Measurements from ENCODE around the gene TMEM237. TPM values are rescaled to one million over a fixed set of nuclear protein-coding genes. Genes with fewer than 3 reads are reported as not detected.

TMEM237 gene
- total RNA-seq, 1 experiment from 2014 or later: 30.6 TPM

GRCh38 chr2:201653221-201653620, 9.9 kb upstream of the TMEM237 start:
- in situ Hi-C loops (cut with HindIII; ENCODE audit: low pct_unique_long_range_greater_than_20kb, low sequenced_read_pairs): no loop called here
- POLR2A ChIA-PET: interaction anchor here (0.7 to 0.9 kb wide), 2 partner anchors 15 to 26 kb away, joined by 3 to 4 read pairs; no protein-coding TSS in a partner anchor
- BruUV-seq (replicated peaks): no TSS peak

DNA sequence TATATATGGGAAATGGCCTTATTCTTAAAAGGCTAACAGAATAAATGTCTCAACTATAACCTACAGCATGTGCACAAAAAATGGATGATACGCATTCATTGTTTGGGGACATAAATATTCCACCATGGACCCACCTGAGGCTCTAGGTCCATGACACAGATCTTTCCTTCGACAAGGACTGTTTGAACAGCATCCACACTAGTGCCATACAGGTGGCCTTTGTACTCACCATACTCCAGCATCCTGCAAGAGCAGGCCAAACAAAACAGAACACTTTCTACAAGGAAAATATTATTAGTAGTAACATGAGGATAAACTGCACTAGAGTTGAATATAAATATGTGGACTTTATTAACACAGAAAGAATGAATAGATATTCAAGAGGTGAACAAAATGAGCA, 6.1 kb upstream of the TMEM237 start:
- no peak for ATAC-seq
- no peak for DNase-seq (ENCODE audit: low read depth, low spot score)
- H3K27me3 ChIP-seq (ENCODE audit: control insufficient read depth, insufficient read depth, low read length): peaks cover 2% of the 10 kb centered on the region; the same call in 1 of the 2 replicates
- POLR2A ChIA-PET: no interaction called here
- no TSS peak for BruUV-seq (replicated peaks)
- in situ Hi-C loops (cut with HindIII; ENCODE audit: low pct_unique_long_range_greater_than_20kb, low sequenced_read_pairs): no loop called here
- no peak overlapping the region for H3K27ac ChIP-seq (ENCODE audit: low read length)
- CTCF ChIA-PET: no interaction called here
- H3K36me3 ChIP-seq (ENCODE audit: control insufficient read depth, insufficient read depth, low read length): no peaks in the 10 kb centered on the region
- peaks cover under 1% of the 10 kb centered on the region for H3K4me1 ChIP-seq (ENCODE audit: control insufficient read depth, insufficient read depth, low read length)
- H3K9me3 ChIP-seq (ENCODE audit: control insufficient read depth, insufficient read depth, low read depth, low read length): no peaks in the 10 kb centered on the region
- no peak overlapping the region for H3K4me3 ChIP-seq (ENCODE audit: low read depth in 2 of 2, low read length in 2 of 2)
- TF ChIP-seq, protein P1, sequence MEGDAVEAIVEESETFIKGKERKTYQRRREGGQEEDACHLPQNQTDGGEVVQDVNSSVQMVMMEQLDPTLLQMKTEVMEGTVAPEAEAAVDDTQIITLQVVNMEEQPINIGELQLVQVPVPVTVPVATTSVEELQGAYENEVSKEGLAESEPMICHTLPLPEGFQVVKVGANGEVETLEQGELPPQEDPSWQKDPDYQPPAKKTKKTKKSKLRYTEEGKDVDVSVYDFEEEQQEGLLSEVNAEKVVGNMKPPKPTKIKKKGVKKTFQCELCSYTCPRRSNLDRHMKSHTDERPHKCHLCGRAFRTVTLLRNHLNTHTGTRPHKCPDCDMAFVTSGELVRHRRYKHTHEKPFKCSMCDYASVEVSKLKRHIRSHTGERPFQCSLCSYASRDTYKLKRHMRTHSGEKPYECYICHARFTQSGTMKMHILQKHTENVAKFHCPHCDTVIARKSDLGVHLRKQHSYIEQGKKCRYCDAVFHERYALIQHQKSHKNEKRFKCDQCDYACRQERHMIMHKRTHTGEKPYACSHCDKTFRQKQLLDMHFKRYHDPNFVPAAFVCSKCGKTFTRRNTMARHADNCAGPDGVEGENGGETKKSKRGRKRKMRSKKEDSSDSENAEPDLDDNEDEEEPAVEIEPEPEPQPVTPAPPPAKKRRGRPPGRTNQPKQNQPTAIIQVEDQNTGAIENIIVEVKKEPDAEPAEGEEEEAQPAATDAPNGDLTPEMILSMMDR (IDR thresholded peaks at IDR 0.05): no peak
- TF ChIP-seq POLR2AphosphoS5 (IDR thresholded peaks at IDR 0.05; ENCODE audit: low read depth, low read length): no peak
- TF ChIP-seq, protein P2, sequence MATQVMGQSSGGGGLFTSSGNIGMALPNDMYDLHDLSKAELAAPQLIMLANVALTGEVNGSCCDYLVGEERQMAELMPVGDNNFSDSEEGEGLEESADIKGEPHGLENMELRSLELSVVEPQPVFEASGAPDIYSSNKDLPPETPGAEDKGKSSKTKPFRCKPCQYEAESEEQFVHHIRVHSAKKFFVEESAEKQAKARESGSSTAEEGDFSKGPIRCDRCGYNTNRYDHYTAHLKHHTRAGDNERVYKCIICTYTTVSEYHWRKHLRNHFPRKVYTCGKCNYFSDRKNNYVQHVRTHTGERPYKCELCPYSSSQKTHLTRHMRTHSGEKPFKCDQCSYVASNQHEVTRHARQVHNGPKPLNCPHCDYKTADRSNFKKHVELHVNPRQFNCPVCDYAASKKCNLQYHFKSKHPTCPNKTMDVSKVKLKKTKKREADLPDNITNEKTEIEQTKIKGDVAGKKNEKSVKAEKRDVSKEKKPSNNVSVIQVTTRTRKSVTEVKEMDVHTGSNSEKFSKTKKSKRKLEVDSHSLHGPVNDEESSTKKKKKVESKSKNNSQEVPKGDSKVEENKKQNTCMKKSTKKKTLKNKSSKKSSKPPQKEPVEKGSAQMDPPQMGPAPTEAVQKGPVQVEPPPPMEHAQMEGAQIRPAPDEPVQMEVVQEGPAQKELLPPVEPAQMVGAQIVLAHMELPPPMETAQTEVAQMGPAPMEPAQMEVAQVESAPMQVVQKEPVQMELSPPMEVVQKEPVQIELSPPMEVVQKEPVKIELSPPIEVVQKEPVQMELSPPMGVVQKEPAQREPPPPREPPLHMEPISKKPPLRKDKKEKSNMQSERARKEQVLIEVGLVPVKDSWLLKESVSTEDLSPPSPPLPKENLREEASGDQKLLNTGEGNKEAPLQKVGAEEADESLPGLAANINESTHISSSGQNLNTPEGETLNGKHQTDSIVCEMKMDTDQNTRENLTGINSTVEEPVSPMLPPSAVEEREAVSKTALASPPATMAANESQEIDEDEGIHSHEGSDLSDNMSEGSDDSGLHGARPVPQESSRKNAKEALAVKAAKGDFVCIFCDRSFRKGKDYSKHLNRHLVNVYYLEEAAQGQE (IDR thresholded peaks at IDR 0.05; ENCODE audit: insufficient read depth in 1 of 2, low read depth in 2 of 2, low read length in 1 of 2): no peak
- no peak for TF ChIP-seq TCF7L2 (IDR thresholded peaks at IDR 0.05; ENCODE audit: low read depth, low read length)
- no peak for TF ChIP-seq SIN3A (IDR thresholded peaks at IDR 0.05; ENCODE audit: borderline replicate concordance, insufficient read depth, low read depth, low read length)
- intact Hi-C loops (cut with micrococcal nuclease; ENCODE audit: unreplicated experiment): no loop called here

More at GRCh38 chr2:201653221-201653620, 9.9 kb upstream of the TMEM237 start:
- Histone ChIP-seq H3K27me3 (ENCODE audit: control insufficient read depth, insufficient read depth, low read length) (peaks cover 2% of the 10 kb centered on the region; the same call in 1 of the 2 replicates), H3K36me3 (ENCODE audit: control insufficient read depth, insufficient read depth, low read length) (no peaks in the 10 kb centered on the region), H3K4me1 (ENCODE audit: control insufficient read depth, insufficient read depth, low read length) (no peaks in the 10 kb centered on the region), H3K27ac (ENCODE audit: low read length) (no peak overlapping the region), H3K4me3 (ENCODE audit: low read depth in 2 of 2, low read length in 2 of 2) (no peak overlapping the region), H3K9me3 (ENCODE audit: control insufficient read depth, insufficient read depth, low read depth, low read length) (no peaks in the 10 kb centered on the region)
- DNase-seq (ENCODE audit: low read depth, low spot score) (no peak), ATAC-seq (no peak)
- no peak for TF ChIP-seq SIN3A (IDR thresholded peaks at IDR 0.05; ENCODE audit: borderline replicate concordance, insufficient read depth, low read depth, low read length)
- TF ChIP-seq, protein P2 (IDR thresholded peaks at IDR 0.05; ENCODE audit: insufficient read depth in 1 of 2, low read depth in 2 of 2, low read length in 1 of 2): no peak
- TF ChIP-seq, protein P1 (IDR thresholded peaks at IDR 0.05): no peak
- no peak for TF ChIP-seq POLR2AphosphoS5 (IDR thresholded peaks at IDR 0.05; ENCODE audit: low read depth, low read length)
- no peak for TF ChIP-seq TCF7L2 (IDR thresholded peaks at IDR 0.05; ENCODE audit: low read depth, low read length)
- CTCF ChIA-PET: interaction anchor here (0.6 kb wide), 1 partner anchor 407 kb away, joined by 3 read pairs; no protein-coding TSS in a partner anchor
- intact Hi-C loops (cut with micrococcal nuclease; ENCODE audit: unreplicated experiment): no loop called here

Measured in Panc1 (cell line).